Measurements from ENCODE around the gene B3GNT3. TPM values are rescaled to one million over a fixed set of nuclear protein-coding genes. Genes with fewer than 3 reads are reported as not detected.
A peak's percentile ranks its signal among the peaks of the same experiment; 100 is the strongest.

B3GNT3 gene
- total RNA-seq, 1 donor from 2014 or later = not detected

DNA sequence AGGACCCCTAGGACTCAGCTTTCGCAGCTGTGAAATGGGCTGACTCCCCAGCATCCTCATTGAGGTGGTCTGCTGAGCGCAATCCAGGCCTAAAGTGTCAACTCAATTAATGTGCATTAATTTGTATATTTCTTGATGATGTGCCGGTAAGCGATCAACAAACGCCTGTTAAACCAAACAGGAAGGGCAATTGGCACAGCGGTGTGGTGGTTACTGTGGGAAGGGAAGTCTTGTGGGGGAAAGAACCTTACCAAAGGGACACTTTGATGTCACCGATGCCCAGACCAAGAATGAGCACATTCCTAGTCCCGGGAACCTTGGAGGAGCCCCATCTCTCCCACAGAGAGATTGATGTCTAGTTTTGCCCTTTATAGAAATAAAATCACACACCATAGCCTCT, 51.2 kb downstream of the B3GNT3 start:
- Mint-ChIP-seq H3K4me3 (no peak overlapping the region), H3K36me3 (ENCODE audit: low read depth) (no peaks in the 10 kb centered on the region), H3K27ac (ENCODE audit: unreplicated experiment) (no peak overlapping the region), H3K4me1 (peaks cover 14% of the 10 kb centered on the region), H3K27me3 (ENCODE audit: low read depth) (peaks cover 12% of the 10 kb centered on the region), H3K9me3 (no peaks in the 10 kb centered on the region)
- DNase-seq (ENCODE audit: low read depth, low spot score) = no peak
- TF ChIP-seq, protein P1, sequence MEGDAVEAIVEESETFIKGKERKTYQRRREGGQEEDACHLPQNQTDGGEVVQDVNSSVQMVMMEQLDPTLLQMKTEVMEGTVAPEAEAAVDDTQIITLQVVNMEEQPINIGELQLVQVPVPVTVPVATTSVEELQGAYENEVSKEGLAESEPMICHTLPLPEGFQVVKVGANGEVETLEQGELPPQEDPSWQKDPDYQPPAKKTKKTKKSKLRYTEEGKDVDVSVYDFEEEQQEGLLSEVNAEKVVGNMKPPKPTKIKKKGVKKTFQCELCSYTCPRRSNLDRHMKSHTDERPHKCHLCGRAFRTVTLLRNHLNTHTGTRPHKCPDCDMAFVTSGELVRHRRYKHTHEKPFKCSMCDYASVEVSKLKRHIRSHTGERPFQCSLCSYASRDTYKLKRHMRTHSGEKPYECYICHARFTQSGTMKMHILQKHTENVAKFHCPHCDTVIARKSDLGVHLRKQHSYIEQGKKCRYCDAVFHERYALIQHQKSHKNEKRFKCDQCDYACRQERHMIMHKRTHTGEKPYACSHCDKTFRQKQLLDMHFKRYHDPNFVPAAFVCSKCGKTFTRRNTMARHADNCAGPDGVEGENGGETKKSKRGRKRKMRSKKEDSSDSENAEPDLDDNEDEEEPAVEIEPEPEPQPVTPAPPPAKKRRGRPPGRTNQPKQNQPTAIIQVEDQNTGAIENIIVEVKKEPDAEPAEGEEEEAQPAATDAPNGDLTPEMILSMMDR (conservative IDR thresholded peaks at IDR 0.05) = no peak

- H3K4me3 Mint-ChIP-seq = no peak within 1 kb of the TSS
- H3K36me3 Mint-ChIP-seq (ENCODE audit: low read depth) = no peaks in the 10 kb centered on the region
- no peaks in the 10 kb centered on the region for H3K9me3 Mint-ChIP-seq
- peak; percentile 75 for DNase-seq (ENCODE audit: low read depth, low spot score)
- peaks cover 7% of the 10 kb centered on the region for H3K4me1 Mint-ChIP-seq
- no peak within 1 kb of the TSS for H3K27ac Mint-ChIP-seq (ENCODE audit: unreplicated experiment)
- H3K27me3 Mint-ChIP-seq (ENCODE audit: low read depth) = peaks cover 9% of the 10 kb centered on the region
- TF ChIP-seq, protein P1 (conservative IDR thresholded peaks at IDR 0.05) = no peak
Measured at GRCh38 chr19:17847538-17848366, 52.8 kb downstream of the B3GNT3 start, which contains the start of gene JAK3. JAK3 (minus strand) TSS chr19:17847982; CDS start chr19:17844417, 3,565 bp downstream.

DNA sequence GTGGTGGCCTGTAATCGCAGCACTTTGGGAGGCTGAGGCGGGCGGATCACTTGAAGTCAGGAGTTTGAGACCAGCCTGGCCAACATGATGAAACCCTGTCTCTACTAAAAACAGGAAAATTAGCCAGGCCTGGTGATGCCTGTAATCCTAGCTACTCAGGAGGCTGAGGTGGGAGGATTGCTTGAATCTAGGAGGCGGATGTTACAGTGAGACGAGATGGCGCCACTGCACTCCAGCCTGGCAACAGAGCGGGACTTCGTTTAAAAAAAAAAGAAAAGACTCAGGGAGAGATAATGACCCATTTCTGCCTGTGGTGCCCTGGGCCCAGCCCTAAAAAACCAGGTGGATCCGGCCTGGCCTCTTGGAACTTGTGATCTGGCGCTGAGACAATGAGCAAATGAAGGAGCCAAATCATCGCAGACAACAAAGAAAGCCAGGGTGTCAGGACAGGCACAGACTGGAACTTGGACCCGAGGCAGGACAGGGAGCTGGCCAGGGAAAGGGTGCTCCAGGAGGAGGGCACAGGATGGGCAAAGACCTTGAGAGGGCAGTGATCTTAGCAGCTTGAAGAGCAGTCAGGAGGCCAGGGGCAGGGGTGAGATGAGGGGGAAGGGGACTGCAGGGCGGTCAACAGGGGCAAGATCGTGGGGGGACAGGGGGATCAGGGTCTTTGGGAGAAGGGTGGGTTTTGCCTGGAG, 53.8 kb downstream of the B3GNT3 start:
- no peak overlapping the region for H3K4me3 Mint-ChIP-seq
- H3K27ac Mint-ChIP-seq (ENCODE audit: unreplicated experiment) = no peak overlapping the region
- TF ChIP-seq, protein P1 (conservative IDR thresholded peaks at IDR 0.05) = no peak
- DNase-seq (ENCODE audit: low read depth, low spot score) = no peak
- H3K4me1 Mint-ChIP-seq = peaks cover 7% of the 10 kb centered on the region
- H3K36me3 Mint-ChIP-seq (ENCODE audit: low read depth) = no peaks in the 10 kb centered on the region
- H3K9me3 Mint-ChIP-seq = no peaks in the 10 kb centered on the region
- H3K27me3 Mint-ChIP-seq (ENCODE audit: low read depth) = peaks cover 9% of the 10 kb centered on the region

DNA sequence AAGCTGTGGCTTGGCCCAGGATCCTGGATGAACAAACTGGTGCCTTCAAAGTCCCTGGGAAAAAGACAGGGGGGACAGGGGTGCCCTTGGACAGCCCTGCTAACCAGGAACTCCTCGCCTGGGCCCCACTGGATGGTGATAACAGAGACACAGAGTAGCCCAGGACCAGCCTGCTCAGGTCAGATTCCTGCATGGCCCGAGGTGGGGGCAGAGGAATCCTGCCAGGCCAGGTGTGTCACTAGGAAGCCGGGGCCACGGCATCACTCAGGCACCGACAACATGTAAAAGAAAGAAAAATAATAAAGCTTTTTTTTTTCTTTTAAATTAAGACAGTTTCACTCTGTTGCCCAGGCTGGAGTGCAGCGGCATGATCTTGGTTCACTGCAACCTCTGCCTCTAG, 59.1 kb downstream of the B3GNT3 start:
- TF ChIP-seq, protein P1 (conservative IDR thresholded peaks at IDR 0.05) = no peak
- no peaks in the 10 kb centered on the region for H3K9me3 Mint-ChIP-seq
- no peak overlapping the region for H3K27ac Mint-ChIP-seq (ENCODE audit: unreplicated experiment)
- no peak for DNase-seq (ENCODE audit: low read depth, low spot score)
- H3K4me1 Mint-ChIP-seq = peaks cover 14% of the 10 kb centered on the region
- H3K27me3 Mint-ChIP-seq (ENCODE audit: low read depth) = peaks cover 12% of the 10 kb centered on the region
- H3K36me3 Mint-ChIP-seq (ENCODE audit: low read depth) = no peaks in the 10 kb centered on the region
- H3K4me3 Mint-ChIP-seq = no peak overlapping the region

DNA sequence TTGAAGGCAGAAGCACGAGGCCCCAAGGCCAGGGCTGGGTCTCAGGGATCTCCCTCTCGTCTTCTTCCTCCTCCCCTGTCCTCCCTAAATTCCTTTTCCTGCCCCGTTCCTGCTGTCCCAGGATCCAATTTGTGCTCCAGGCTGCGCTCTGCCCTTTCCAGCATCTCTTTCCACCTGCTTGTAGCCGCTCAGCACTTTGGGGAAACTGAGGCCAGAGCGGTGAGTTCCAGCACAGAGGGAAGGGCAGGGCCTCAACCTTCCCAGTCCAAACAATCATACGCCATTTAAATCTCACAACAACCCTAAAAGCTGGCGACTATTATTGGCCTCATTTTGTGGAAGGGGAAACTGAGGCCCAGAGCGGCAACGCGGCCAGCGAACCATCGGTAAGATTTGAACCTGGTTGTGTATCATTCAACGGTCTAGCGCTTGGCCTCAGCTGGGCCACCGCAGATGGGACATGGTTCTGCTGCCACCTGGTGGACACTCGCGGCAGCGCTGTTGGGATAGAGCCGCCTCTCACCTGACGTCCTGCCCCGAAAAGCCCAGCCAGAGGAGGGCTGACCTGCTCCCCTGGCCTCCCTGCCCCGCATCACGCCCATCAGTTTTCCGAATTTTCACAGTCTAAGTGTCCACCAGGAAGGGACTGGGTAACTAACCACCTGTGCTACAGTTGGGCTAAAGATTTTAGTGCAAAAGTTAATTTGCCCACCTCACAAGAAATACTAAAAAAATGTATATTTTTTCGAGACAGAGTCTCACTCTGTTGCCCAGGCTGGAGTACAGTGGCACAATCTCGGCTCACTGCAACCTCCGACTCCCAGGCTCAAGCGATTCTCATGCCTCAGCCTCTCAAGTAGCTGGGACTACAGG, 60.6 kb downstream of the B3GNT3 start:
- Mint-ChIP-seq H3K4me1 (peaks cover 22% of the 10 kb centered on the region), H3K27ac (ENCODE audit: unreplicated experiment) (no peak overlapping the region), H3K36me3 (ENCODE audit: low read depth) (peaks cover 8% of the 10 kb centered on the region), H3K27me3 (ENCODE audit: low read depth) (peaks cover 17% of the 10 kb centered on the region), H3K9me3 (no peaks in the 10 kb centered on the region), H3K4me3 (peak overlapping the region; percentile 85)
- DNase-seq (ENCODE audit: low read depth, low spot score) = peak; percentile 96
- TF ChIP-seq, protein P1 (conservative IDR thresholded peaks at IDR 0.05) = peak; percentile 97
